HG02938 (cell line): ENCODE results near the gene ACVR1.
"Not testable (repeated sequence)": the region's sequence is repeated elsewhere in the genome, so short reads cannot be mapped to it uniquely, and the experiment has no call there.

Source experiments
- ATAC-seq: cut with Tn5 transposase; IDR thresholded peaks from one replicate; pipeline ENCODE4 v1.9.1; 2021; ENCODE audit warnings: mild to moderate bottlenecking, moderate library complexity; ENCODE audit not compliant: unreplicated experiment

Gene ACVR1

DNA sequence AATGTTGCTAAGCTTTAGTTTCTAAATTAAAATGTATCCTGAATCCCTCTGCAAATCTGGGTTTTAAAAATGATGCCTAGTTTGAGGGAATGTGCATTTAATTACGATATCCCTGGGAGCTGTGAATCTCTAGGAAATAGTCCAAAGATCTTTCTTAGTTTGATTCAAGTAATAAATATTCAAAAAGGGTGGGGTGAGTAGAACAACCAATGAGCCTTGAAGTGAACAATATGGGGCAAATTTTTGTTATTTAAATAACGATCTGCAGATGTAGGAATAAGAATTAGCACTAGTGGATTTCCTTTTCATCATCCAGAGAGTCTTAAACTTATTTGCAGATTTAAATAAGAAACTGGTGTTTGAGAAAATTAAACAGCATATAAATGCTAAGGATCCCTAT, 106.3 kb downstream of the ACVR1 start:
- no peak for ATAC-seq

DNA sequence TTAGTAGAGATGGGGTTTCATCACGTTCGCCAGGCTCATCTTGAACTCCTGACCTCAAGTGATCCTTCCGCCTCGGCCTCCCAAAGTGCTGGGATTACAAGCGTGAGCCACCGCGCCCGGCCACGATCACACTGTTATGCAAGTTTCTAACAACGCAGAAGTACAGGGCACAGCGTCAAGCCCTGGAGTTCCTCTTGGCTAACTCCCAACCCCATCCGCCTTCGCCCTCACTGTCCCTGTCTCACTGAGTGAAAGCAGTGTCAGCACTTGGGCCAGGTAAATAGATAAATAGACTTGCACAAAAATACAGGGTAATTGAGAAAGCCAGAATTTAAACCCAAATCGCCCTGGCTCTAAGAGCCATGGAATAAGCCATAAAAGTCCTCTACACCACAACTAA, 111.7 kb downstream of the ACVR1 start:
- ATAC-seq, result no peak

DNA sequence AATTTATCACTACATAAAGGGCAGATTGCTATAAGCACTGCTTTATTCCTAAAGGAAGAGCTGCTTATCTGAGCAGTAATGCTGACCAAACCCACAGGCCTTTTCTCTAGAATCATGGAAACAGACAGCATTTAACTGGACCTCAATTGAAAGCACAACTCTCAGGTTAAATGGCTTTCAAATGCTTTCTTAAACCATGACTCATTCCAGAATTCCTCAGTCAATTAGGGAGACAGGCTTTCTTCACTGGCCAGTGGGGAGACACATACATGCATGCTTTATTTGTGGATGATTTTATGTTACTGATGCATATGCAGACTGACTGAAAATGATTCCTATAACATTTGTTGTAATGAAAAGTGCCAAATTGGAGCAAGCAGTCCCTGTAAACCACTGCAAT, 114.6 kb downstream of the ACVR1 start:
- no peak for ATAC-seq

DNA sequence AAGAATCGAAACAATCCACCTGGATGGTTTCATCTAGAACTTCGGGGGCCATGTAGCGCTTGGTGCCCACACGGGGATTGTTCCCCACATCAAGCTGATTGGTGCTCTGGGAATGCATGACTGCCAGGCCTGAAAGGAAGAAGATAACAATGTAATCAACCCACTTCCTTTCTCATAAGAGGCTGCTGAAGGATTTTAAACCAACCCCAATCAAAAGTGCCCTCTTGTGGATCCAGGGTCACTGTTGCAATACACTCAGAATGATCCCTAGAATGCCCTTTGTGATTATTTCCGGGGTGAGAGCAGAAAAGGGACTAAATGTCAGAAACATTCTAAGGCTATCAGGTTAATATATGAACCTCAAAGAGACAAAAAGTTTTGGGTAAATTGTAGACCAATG, 115.2 kb downstream of the ACVR1 start:
- ATAC-seq, result no peak

DNA sequence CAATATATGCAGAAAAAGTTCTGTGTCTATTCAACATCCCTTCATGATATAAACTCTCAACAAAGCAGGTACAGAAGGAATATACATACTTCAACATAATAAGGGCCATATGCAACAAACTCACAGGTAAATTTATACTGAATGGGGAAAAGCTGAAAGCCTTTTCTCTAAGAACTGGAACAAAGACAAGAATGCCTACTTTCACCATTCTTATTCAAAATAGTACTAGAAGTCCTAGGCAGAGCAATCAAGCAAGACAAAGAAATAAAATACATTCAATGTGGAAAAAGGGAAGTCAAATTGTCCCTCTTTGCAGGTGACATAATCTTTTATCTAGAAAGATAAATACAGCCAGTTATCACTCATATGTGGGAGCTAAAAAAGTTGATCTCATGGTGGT, 116.3 kb downstream of the ACVR1 start:
- no peak for ATAC-seq

DNA sequence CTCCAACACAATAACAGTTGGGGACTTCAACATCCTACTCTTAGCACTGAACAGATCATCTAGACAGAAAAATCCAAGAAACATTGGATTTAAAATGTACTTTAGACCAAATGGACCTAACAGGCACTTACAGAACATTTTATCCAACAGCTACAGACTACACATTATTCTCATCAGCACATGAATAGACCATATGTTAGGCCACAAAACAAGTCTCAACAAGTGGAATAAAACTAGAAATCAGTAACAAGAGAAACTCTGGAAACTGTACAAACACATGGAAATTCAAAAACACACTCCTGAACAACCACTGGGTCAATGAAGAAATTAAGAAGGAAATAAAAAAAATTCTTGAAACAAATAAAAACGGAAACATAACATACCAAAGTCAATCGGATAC, 117.5 kb downstream of the ACVR1 start:
- no peak for ATAC-seq

DNA sequence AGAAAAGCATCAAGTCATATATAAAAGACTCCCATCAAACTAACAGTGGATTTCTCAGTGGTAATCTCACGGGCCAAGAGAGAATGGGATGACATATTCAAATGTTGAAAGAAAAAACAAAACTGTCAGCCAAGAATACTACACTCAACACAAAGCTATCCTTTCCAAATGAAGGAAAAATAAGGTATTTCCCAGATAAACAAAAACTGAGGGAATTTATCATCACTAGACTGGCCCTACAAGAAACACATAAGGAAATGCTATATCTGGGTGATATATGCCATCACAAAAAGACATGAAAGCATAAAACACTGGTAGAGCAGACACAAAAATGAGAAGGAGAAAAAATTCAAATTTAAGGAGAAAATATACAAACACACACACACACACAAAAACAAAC, 118.6 kb downstream of the ACVR1 start:
- ATAC-seq, result no peak

DNA sequence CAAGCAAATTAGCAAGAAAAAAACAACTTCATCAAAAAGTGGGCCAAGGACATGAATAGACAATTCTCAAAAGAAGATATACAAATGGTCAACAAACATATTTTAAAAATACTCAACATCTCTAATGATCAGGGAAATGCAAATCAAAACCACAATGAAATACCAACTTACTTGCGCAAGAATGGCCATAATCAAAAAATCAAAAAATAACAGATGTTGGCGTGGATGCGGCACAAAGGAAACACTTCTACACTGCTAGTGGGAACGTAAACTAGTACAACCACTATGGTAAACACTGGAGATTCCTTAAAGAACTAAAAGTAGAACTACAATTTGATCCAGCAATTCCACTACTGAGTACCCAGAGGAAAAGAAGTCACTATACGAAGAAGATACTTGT, 119.7 kb downstream of the ACVR1 start:
- not testable (repeated sequence) for ATAC-seq

DNA sequence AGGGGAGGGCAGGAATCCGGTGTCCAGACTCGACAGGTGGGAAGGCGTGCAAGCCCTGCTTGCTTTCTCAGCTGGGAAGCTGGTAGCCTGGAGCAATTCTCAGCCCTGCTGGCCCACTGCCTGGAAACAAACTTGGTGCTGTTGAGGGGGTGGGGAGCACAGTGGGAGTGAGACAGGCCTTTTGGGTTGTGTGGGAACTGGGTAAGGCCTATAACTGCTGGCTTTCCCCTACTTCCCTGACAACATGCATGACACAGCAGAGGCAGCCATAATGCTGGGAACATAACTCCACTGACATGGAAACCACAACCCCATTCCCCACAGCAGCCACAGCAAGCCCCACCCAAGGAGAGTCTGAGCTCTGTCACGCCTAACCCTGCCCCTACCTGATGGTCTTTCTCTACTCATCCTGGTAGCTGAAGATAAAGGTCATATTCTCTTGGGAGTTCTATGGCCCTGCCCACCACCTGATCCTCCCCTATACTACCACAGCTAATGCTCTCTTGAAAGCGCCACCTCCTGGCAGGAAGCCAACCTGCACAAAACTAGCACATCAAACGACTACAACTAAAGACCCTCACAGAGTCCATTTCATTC, 124.6 kb downstream of the ACVR1 start:
- peak; percentile 70 for ATAC-seq

DNA sequence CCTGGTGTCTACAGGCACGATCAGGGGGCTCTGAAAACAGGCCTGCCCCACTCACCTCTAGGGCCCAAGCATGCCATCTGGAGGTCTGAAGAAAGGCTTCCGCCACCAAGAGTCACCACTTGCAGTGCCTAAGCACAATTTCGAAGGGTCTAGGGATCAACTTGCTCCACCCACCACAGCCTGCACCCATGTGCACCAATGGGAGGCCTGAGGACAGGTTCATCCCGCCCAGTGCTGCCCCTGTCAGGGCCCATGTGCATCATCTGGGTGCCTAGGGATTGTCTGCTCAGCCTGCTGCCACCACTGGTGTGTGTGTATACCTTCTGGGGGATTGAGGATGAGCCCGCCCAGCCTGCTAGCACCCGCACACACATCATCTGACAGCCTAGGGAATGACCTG, 126.4 kb downstream of the ACVR1 start:
- no peak for ATAC-seq

DNA sequence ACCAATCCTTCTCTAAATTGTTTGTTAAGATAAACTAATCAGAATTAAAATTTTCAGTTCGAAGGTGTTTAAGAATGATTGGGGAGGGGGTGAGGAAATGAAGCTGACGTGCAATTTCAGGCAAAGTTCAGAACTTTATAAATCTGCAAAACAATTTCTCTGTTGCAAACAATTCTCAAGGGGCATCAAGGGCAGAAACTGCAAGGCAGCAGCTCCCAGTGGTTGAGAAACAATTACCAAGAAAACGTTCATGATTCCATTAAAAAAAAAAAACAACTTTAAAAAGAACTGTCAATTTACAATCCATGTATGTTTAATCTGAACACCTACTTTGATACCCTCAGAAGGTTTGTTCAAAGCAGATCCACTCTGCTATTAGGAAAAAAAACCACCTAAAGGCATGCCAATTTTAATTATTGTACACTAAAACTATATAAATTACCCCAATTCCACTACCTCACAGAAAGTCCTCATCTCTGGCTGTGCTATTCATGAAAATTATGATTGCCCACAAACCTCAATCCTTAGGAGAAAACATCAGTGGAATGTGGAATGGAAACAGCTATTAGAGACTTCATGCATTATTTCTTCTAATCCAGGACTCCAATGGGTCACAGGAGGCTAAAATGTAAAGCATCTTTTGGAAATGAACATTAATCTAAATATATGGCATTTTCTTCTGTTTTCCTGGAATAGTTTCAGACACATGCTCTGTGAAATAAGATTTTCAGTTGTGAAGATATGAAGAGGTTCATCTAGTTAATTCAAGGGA, 127.6 kb downstream of the ACVR1 start:
- ATAC-seq, result no peak

DNA sequence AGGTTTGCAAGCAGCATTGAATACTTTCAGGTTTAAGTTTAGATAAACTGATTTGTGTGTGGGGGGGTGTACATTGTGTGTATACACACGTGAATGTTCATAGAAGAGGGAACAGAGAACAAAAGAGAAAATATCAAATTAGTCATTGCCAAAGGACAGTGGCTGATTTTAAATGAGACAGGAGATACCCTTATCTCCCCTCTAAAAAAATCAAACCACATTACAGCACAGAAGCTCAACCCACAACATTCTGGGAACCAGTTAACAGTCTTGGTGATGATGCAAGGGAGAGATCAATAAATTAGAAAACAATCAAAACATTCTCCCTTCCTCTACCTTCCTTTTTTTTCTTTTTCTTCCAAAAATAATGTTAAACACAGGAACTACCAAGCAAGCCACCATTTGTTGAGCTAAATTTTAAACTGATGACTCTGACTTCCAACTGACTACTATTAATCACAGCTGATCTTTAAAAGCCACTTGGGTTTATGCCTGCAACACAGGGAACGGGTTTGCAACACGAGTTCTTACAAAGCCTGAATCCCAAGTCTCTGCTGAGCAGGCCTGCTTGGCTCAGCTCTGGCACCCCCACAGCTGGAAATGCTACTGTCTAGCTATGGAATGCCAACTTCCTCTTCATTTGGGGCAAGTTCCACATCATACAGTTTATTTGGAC, 128.3 kb downstream of the ACVR1 start:
- ATAC-seq, result peak; percentile 49

DNA sequence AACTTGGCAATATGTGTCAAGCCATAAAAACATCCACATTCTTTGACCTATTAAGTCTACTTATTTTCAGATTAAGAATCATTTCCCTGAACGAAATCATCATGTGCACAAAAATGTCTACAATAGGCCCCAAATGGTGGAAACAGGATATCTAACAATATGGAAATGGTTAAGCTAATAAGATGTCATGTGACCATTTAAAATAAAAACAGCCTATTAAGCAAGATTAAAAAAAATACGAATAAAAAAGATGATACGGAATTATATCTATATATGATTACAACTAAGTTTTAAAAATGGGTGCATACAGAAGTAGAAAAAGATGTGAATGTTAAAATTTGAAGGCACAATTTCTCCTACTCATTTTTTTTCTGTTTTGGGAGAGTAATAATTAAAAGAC, 128.8 kb downstream of the ACVR1 start:
- no peak for ATAC-seq

DNA sequence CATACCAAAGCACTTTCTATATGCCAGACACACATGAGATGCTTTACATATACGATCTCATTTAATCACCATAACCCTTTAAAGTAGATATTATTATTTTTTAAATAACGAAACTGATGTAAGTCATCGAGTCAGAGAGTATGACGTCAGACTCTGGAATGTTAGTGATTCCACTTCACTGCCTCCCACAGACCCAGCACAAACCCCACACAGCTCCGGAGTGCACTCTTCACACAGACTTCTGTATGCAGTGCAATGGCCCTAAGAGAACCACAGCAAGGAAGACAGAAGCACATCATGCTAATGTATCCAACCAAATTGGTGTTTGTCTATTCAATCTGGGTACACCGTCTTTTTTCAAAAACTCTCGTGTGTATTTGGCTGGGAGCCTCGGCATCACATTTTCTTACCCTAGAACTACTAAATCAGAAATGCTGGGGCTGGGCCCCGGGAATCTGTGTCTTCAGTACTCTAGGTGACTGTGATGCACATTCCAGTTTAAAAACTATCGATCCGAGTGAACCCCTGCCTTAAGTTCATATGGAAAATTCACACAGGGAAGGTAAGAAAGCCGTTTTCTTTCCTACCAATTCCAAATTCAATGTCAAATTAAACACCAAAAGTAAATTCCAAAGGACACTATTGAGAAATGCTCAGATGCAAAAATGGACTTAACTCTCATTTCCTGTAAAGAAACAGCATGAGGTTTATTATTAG, 129.7 kb downstream of the ACVR1 start:
- no peak for ATAC-seq

DNA sequence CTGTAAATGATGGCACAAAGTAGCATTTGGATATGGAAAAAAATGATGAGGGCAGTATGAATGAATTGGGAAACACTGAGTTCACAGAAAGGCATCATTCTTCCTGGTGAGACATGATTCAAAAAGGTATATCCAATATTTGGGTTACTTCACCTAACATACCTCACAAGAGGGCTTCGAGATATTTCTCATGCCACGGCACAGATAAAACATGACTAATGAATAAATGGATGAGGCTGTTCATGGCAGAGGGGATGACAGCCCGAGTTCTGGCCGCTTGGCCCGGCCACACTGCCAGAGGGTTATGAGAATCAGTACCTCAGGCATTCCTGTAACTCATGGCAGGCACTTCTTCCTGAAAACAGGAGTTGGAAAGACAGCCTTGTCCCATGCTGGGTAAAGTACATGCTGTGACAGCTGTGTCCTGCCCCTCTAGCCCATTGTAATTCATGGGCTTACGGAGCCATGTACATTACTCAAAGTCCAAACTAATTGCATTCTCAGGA, 131.5 kb downstream of the ACVR1 start:
- no peak for ATAC-seq

DNA sequence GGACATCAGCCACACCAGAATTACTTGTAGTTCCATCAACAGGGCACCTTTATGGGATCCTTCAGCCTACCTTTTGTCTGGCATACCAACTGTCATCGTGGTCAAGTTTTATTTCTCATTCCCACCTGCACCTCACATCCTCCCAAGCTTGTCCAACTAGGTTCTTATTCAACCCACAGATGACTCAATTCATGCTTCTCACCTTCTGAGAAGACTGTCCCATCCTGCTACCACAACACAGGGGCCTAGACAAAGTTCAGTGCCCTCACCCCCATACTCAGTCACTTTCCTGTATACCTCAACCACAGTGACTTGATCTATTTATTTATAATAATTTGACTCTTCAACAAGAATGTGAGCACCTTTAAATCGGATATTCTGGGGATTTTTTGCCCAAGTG, 133.1 kb downstream of the ACVR1 start:
- ATAC-seq, result peak; percentile 78

DNA sequence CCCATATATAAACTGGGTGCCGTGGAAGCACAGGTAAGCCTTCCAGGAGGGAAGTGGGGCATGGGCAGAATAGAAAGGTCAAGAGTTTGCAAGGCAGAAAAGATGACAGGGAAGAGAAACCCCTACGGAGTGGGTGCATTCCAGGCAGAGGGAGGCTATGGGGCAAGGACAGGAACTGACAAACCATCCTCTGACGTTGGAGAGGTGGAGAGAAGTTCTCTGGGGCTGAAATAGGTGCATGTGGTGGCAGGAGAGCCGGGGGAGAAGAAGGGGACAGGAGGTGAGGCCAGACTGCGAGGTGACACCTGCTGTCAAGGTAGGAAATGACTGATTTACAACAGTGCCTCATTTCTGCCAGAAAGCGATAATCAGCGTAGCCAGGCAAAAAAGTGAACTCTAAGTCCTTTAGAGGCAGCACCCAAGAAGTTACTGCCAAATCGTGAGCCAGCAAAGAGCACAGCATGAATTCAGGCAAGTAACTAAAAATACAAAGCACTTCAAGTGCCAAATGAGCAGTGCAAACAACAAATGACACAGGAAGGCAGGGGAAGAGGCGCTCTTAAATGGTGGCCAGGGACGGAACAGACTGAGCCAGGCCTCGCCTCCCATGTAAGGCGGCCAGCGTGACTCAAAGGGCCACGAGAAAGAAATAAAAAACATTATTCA, 134.2 kb downstream of the ACVR1 start:
- ATAC-seq, result no peak

DNA sequence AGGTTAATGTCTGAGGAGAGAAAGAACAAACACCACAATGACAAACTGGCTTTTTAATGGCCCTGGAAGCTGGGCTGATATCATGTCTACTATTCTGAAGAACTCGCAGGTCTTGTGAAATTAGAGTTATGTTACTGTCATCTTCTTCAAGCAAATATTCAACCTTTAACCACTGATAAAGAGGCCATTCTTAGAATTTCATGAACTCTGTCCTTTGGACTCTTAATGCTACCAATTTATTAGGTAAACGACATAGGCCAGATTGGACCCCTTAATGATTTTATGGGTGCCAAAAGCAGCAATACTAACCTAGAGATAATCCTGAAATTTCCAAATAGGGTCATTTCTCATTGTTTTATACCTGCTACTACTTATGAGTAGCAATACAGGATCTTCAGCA, 138.5 kb downstream of the ACVR1 start:
- no peak for ATAC-seq

DNA sequence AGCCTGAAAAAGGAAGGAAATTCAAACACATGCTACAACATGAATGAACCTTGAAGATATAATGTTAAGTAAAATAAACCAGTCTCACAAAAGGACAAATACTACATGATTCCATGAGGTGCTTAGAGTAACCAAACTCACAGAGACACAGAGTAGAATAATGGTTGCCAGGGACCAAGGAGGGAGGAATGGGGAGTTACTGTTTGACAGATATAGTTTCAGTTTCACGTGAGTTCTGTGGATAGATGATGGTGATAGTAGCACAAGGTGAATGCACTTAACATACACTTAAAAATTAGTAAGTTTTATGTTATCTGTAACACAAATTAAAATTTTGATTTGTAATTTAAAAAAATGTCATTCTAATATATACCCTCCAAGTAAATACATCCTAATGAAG, 140.6 kb downstream of the ACVR1 start:
- ATAC-seq, result peak; percentile 85

DNA sequence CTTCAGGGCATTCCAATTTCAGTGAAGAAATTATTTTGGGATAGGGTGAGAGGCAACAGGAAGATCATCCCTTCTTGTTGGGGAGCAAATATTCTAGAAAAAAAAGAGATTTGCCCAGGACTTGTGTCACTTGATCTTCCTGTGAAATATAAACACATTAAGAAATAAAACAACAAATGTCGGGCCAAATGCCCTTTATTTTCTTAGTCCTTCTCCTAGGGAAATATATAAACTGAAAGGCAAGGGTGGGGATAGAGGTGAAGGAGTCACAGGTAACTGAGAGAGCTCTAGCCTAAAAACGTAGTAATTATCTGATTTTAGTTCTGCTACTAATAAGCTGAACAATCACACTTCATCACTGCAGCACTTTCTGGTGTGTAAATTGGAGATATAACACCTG, 142.9 kb downstream of the ACVR1 start:
- no peak for ATAC-seq

DNA sequence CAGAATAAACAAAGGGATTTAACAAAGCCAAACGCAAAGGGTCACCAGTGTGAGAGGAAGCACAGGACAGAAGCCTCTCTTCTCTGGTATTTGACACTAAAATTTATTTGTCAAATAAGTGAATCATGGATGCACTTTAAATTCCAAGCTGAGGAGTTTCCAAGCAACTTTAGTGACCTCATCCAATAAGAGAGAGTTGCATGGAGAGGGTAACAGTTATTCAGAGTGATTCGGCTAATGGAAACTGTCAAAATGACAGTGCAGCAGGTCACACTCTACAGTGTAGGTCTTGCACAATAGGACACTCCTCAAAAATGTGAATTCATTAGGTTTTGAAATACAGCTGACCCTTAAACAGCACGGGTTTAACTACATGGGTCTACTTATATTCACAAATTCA, 143.5 kb downstream of the ACVR1 start:
- ATAC-seq, result no peak
